SU-DHL-6 (cell line): ENCODE data around the gene ZP1.

Experiments used
- H2AFZ ChIP-seq: fragments of 200-600 bp; sonication (generic); 2 replicates; pipeline ENCODE4 v1.6.1; 2014; ENCODE audit warnings: low read depth, mild to moderate bottlenecking, moderate library complexity, mixed read lengths, antibody characterized with exemption, low read length; ENCODE audit not compliant: severe bottlenecking
- H3F3A ChIP-seq: fragments of 200-600 bp; shearing (Covaris generic); 2 replicates; pipeline ENCODE4 v1.6.0; 2016; ENCODE audit warnings: antibody characterized with exemption, mild to moderate bottlenecking; ENCODE audit not compliant: insufficient read depth
- H3K27ac ChIP-seq: fragments of 200-600 bp; sonication (generic); 2 replicates; pipeline ENCODE4 v1.5.1; 2016; ENCODE audit warnings: low read depth, mild to moderate bottlenecking, low read length, moderate library complexity, mixed read lengths
- H3K27me3 ChIP-seq: fragments of 200-600 bp; sonication (generic), shearing (Covaris generic); 2 replicates; pipeline ENCODE4 v1.6.0; 2014; ENCODE audit warnings: mild to moderate bottlenecking, low read length
- H3K36me3 ChIP-seq: fragments of 200-600 bp; sonication (generic); 2 replicates; pipeline ENCODE4 v1.6.1; 2014; ENCODE audit warnings: mild to moderate bottlenecking, low read length, mixed read lengths
- H3K4me2 ChIP-seq: fragments of 300-600, 200-600 bp; shearing (Covaris generic), sonication (generic); 2 replicates; pipeline ENCODE4 v1.6.0; 2014; ENCODE audit warnings: low read length, low read depth, mild to moderate bottlenecking; ENCODE audit not compliant: poor library complexity, severe bottlenecking
- H3K4me3 ChIP-seq: fragments of 200-600 bp; sonication (generic); 2 replicates; pipeline ENCODE4 v1.5.1; 2014; ENCODE audit warnings: antibody characterized with exemption, low read length, mild to moderate bottlenecking, mixed read lengths; ENCODE audit not compliant: insufficient read depth, poor library complexity, severe bottlenecking
- H3K79me2 ChIP-seq: fragments of 200-600 bp; sonication (generic); 2 replicates; pipeline ENCODE4 v1.6.1; 2014; ENCODE audit warnings: mild to moderate bottlenecking, low read length, moderate library complexity; ENCODE audit not compliant: insufficient read depth
- H3K9ac ChIP-seq: fragments of 200-600 bp; sonication (generic); 2 replicates; pipeline ENCODE4 v1.7.0; 2014; ENCODE audit warnings: mild to moderate bottlenecking, low read length
- H3K9me2 ChIP-seq: fragments of 200-600 bp; sonication (generic); replicated peaks from 2 replicates; pipeline ENCODE4 v1.6.1; 2014; ENCODE audit warnings: low read length; ENCODE audit not compliant: insufficient read depth
- H3K9me3 ChIP-seq: fragments of 200-600 bp; sonication (generic); 2 replicates; pipeline ENCODE4 v1.6.1; 2014; ENCODE audit warnings: low read length, mixed read lengths; ENCODE audit not compliant: insufficient read depth
- H4K20me1 ChIP-seq: fragments of 200-600 bp; sonication (generic); 2 replicates; pipeline ENCODE4 v1.6.1; 2014; ENCODE audit warnings: low read depth, mild to moderate bottlenecking, antibody characterized with exemption, low read length, moderate library complexity, mixed read lengths
- EZH2phosphoT487 ChIP-seq: fragments of 200-600 bp; sonication (generic), shearing (Covaris generic); conservative IDR thresholded peaks from 2 replicates; pipeline ENCODE4 v1.6.1; 2018; ENCODE audit warnings: mild to moderate bottlenecking, antibody characterized with exemption, low read length, moderate library complexity, mixed read lengths
- TF ChIP-seq, protein P1 (sequence below): fragments of 200-600 bp; sonication (generic); IDR thresholded peaks from one replicate; pipeline ENCODE4 v1.5.1; 2017; ENCODE audit warnings: antibody characterized with exemption, mild to moderate bottlenecking, low read length, moderate library complexity; ENCODE audit not compliant: insufficient read depth, poor library complexity, severe bottlenecking

ZP1 gene

DNA sequence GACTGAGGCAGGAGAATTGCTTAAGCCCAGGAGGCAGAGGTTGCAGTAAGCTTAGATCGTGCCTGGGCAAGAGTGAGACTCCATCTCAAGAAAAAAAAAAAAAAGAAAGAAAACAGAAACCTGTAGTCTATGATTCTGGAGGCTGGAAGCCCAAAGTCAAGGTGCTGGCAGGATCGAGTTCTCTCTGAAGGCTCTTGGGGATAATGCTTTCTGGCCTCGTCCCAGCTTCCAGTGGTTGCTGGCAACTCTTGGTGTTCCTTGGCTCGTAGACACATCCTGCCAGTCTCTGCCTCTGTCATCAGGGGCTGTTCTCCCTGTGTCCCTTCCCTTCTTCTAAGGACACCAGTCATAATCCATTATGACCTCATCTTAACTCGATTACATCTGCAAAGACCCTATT is 42.2 kb upstream of the ZP1 start:
- Histone ChIP-seq H3F3A (no peaks in the 10 kb centered on the region), H3K4me3 (no peak overlapping the region), H3K9me3 (no peaks in the 10 kb centered on the region), H3K27me3 (no peaks in the 10 kb centered on the region), H3K9ac (no peak overlapping the region), H3K9me2 (no peaks in the 10 kb centered on the region), H3K36me3 (no peaks in the 10 kb centered on the region), H4K20me1 (no peaks in the 10 kb centered on the region), H2AFZ (no peak overlapping the region), H3K27ac (no peak overlapping the region), H3K79me2 (no peaks in the 10 kb centered on the region), H3K4me2 (no peak overlapping the region)
- TF ChIP-seq, protein P1, sequence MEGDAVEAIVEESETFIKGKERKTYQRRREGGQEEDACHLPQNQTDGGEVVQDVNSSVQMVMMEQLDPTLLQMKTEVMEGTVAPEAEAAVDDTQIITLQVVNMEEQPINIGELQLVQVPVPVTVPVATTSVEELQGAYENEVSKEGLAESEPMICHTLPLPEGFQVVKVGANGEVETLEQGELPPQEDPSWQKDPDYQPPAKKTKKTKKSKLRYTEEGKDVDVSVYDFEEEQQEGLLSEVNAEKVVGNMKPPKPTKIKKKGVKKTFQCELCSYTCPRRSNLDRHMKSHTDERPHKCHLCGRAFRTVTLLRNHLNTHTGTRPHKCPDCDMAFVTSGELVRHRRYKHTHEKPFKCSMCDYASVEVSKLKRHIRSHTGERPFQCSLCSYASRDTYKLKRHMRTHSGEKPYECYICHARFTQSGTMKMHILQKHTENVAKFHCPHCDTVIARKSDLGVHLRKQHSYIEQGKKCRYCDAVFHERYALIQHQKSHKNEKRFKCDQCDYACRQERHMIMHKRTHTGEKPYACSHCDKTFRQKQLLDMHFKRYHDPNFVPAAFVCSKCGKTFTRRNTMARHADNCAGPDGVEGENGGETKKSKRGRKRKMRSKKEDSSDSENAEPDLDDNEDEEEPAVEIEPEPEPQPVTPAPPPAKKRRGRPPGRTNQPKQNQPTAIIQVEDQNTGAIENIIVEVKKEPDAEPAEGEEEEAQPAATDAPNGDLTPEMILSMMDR: no peak
- no peak for TF ChIP-seq EZH2phosphoT487

DNA sequence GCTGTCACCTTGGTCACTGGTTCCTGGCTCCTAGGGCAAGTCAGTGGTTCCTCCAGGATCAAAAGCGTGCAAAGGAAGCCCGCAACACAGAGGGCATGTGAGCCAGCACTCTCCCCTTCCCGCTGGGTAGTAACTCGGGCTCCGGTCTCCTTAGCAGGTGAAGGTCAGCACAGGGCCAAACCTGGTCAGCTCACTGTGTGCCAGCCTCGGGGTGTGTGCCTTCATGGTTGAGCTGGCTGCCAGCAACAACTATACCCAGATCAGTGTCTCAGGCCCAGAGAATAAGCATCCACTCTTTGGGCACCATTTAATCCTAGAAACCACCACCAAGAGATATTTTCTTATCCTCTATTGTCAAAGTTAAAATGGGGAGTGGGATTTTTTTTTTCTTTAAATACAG is 41.6 kb upstream of the ZP1 start:
- TF ChIP-seq, protein P1: no peak
- no peak for TF ChIP-seq EZH2phosphoT487
- Histone ChIP-seq H3K9ac (no peak overlapping the region), H3K79me2 (no peaks in the 10 kb centered on the region), H3K4me3 (no peak overlapping the region), H3K27ac (no peak overlapping the region), H4K20me1 (no peaks in the 10 kb centered on the region), H3F3A (no peaks in the 10 kb centered on the region), H3K4me2 (no peak overlapping the region), H3K36me3 (no peaks in the 10 kb centered on the region), H3K9me3 (no peaks in the 10 kb centered on the region), H3K27me3 (no peaks in the 10 kb centered on the region), H2AFZ (no peak overlapping the region), H3K9me2 (no peaks in the 10 kb centered on the region)

DNA sequence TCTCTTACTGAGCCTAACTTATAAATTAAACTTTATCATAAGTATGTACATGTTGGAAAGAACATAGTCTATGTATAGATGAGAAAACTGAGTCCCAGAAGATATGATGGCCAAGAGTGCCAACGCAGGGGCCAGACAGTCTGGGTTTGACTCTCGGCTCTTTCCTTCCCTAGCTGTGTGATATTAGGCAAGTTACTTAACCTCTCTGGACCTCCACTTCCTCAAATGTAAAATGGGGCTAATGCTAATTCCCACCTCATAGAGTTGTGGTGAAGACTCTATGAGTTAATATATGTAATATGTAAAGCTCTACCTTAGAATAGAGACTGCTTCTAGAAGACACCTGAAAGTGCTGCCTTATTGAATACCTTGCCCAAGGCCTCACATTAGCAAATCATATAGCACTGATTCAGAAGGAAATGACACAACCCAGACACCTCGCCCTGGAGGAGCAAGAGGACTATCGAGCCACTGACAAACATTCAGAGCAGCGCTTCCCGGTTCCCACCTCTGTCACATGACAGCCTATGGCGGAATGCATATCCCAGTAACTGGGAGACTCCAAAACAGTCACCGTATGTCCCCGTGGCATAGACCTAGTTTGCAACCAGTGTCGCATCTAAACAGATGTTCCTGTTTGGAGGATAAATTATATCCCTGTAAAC is 36.7 kb upstream of the ZP1 start:
- Histone ChIP-seq H3K9ac (no peak overlapping the region), H3F3A (no peaks in the 10 kb centered on the region), H3K9me3 (no peaks in the 10 kb centered on the region), H3K79me2 (no peaks in the 10 kb centered on the region), H2AFZ (no peak overlapping the region), H4K20me1 (no peaks in the 10 kb centered on the region), H3K27ac (no peak overlapping the region), H3K9me2 (no peaks in the 10 kb centered on the region), H3K4me3 (no peak overlapping the region), H3K36me3 (no peaks in the 10 kb centered on the region), H3K27me3 (no peaks in the 10 kb centered on the region), H3K4me2 (no peak overlapping the region)
- TF ChIP-seq, protein P1: no peak
- no peak for TF ChIP-seq EZH2phosphoT487
